A673 (cell line): ENCODE measurements around the gene ASB1. TPM values are rescaled to one million over a fixed set of nuclear protein-coding genes. Genes with fewer than 3 reads are reported as not detected.

Experiments used
- BruUV-seq: library from RNA; stranded (reverse); fragments of 400-500 nt; replicated peaks from 2 replicates; lab custom pipeline; 2021; lab: Mats Ljungman, UMichigan
- CTCF ChIA-PET: fragments of 300-600 bp; sonication (Branson Sonifier 250); formaldehyde crosslinking; loops from one replicate; lab custom pipeline; 2022; ENCODE audit warnings: antibody characterized with exemption; lab: Charles Lee
- POLR2A ChIA-PET: fragments of 300-600 bp; sonication (Branson Sonifier 250); formaldehyde crosslinking; loops from one replicate; lab custom pipeline; 2022; ENCODE audit warnings: antibody characterized with exemption; ENCODE audit not compliant: low non-redundant PET; lab: Charles Lee
- DNase-seq: peaks from one replicate; pipeline ENCODE4 v3.0.0-alpha.2; 2015; ENCODE audit warnings: low spot score
- H3K27ac ChIP-seq: fragments of 200-600 bp; sonication (generic); 2 replicates; pipeline ENCODE4 v1.5.1; 2016; ENCODE audit warnings: mixed run types, low read depth, mild to moderate bottlenecking, mixed read lengths, antibody characterized with exemption, low read length; ENCODE audit not compliant: poor library complexity, severe bottlenecking
- H3K27me3 ChIP-seq: fragments of 200-600 bp; sonication (generic); replicated peaks from 2 replicates; pipeline ENCODE4 v1.6.1; 2017; ENCODE audit warnings: mixed run types, low read depth, mild to moderate bottlenecking, mixed read lengths, antibody characterized with exemption, low read length; ENCODE audit not compliant: insufficient read depth, poor library complexity
- H3K36me3 ChIP-seq: fragments of 200-600 bp; sonication (generic); 2 replicates; pipeline ENCODE4 v1.6.1; 2016; ENCODE audit warnings: mixed run types, mild to moderate bottlenecking, mixed read lengths, antibody characterized with exemption, low read length; ENCODE audit not compliant: insufficient read depth, poor library complexity, severe bottlenecking
- H3K4me1 ChIP-seq: fragments of 200-600 bp; sonication (generic); 2 replicates; pipeline ENCODE4 v1.6.1; 2017; ENCODE audit warnings: mixed run types, mild to moderate bottlenecking, mixed read lengths, antibody characterized with exemption, low read length; ENCODE audit not compliant: insufficient read depth, poor library complexity, severe bottlenecking
- H3K4me3 ChIP-seq: fragments of 200-600 bp; sonication (generic); 2 replicates; pipeline ENCODE4 v1.5.1; 2016; ENCODE audit warnings: low read depth, mixed run types, mild to moderate bottlenecking, mixed read lengths, low read length; ENCODE audit not compliant: poor library complexity, severe bottlenecking
- H3K9me3 ChIP-seq: fragments of 200-600 bp; sonication (generic); 2 replicates; pipeline ENCODE4 v1.6.1; 2016; ENCODE audit warnings: mixed run types, low read depth, mild to moderate bottlenecking, mixed read lengths, antibody characterized with exemption, low read length; ENCODE audit not compliant: poor library complexity, severe bottlenecking
- CTCF ChIP-seq: fragments of 300-800, 200-600 bp; sonication (generic); conservative IDR thresholded peaks from 2 replicates; pipeline ENCODE4 v1.5.1; 2017; ENCODE audit warnings: low read depth, mild to moderate bottlenecking, antibody characterized with exemption, low read length, moderate library complexity, mixed read lengths
- EZH2 ChIP-seq: fragments of 200-600 bp; sonication (generic); IDR thresholded peaks from 2 replicates; pipeline ENCODE4 v1.6.1; 2017; ENCODE audit warnings: borderline replicate concordance, low read depth, mild to moderate bottlenecking, mixed read lengths, antibody characterized with exemption, low read length; ENCODE audit not compliant: poor library complexity, severe bottlenecking
- intact Hi-C: fragments of 100-400 bp; cut with micrococcal nuclease; formaldehyde crosslinking; loops from one replicate; pipeline ENCODE4 v1.10.0; 2022; ENCODE audit not compliant: unreplicated experiment
- total RNA-seq: library from RNA; stranded (reverse); gene quantifications from 2 replicates; pipeline ENCODE4 v1.2.3, GENCODE V29; 2021

The ASB1 gene
- total RNA-seq, 1 experiment from 2014 or later = 36.9 TPM

- Histone ChIP-seq H3K9me3 (no peaks in the 10 kb centered on the region), H3K36me3 (no peaks in the 10 kb centered on the region), H3K4me1 (no peaks in the 10 kb centered on the region), H3K27me3 (no peaks in the 10 kb centered on the region), H3K4me3 (no peak overlapping the region), H3K27ac (no peak overlapping the region)
- intact Hi-C loops = no loop called here
- POLR2A ChIA-PET = no interaction called here
- CTCF ChIA-PET = no interaction called here
- no peak for DNase-seq
- no peak for TF ChIP-seq EZH2
- no peak for TF ChIP-seq CTCF
- BruUV-seq = no TSS peak
These were observed 70.9 kb downstream of the ASB1 start for GRCh38 chr2:238497610-238498005.

- Histone ChIP-seq H3K9me3 (no peaks in the 10 kb centered on the region), H3K36me3 (no peaks in the 10 kb centered on the region), H3K4me1 (no peaks in the 10 kb centered on the region), H3K27me3 (no peaks in the 10 kb centered on the region), H3K27ac (no peak overlapping the region), H3K4me3 (no peak overlapping the region)
- TF ChIP-seq CTCF (no peak), EZH2 (no peak)
- DNase-seq = no peak
- POLR2A ChIA-PET = no interaction called here
- BruUV-seq = no TSS peak
- intact Hi-C loops = no loop called here
- CTCF ChIA-PET = no interaction called here
These were observed 71.5 kb downstream of the ASB1 start for GRCh38 chr2:238498188-238498587.

GRCh38 chr2:238498691-238499295 is 72.1 kb downstream of the ASB1 start:
- Histone ChIP-seq H3K27me3 (no peaks in the 10 kb centered on the region), H3K27ac (no peak overlapping the region), H3K36me3 (no peaks in the 10 kb centered on the region), H3K4me1 (no peaks in the 10 kb centered on the region), H3K9me3 (no peaks in the 10 kb centered on the region), H3K4me3 (no peak overlapping the region)
- POLR2A ChIA-PET = no interaction called here
- intact Hi-C loops = no loop called here
- BruUV-seq = no TSS peak
- no peak for DNase-seq
- TF ChIP-seq EZH2 = no peak
- no peak for TF ChIP-seq CTCF
- CTCF ChIA-PET = no interaction called here
